ENCODE data around the gene IL11.

The IL11 gene

DNA sequence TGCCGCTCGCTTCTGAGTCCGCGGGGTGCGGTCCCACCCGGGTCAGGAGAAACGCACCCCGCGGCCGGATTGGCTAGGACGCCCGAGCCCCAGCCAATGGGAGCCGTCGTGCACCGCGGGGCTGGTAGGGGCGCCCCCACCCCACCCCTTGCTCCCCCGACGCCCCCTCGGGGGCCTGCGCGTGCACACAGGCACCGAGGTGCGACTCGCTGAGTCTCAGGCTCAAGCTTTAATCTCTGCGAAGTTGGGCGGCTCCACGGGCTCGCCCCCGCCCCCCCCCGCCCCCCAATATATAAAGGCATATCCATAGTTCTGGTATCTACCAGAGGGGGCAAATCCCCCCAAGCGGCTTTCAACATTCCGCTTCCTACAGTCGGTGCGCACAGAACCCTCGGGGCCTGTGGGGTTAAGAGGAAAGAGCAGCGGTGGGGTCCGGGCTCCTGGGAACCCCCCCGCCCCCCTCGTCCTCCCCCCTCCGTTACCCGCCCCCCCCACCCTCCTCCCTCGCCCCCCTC lies 15.5 kb downstream of the IL11 start, which contains the start of gene COX6B2:
TSS of gene COX6B2 (minus strand) at position 22 of the 515 bp plus-strand sequence. CDS start 198 bp downstream, outside the sequence.
- peaks cover 51% of the 10 kb centered on the region for H3K27me3 Mint-ChIP-seq (ENCODE audit: low read depth)
- H3K4me3 Mint-ChIP-seq = peak within 1 kb of the TSS; percentile 73
- H3K36me3 Mint-ChIP-seq (ENCODE audit: low read depth) = peaks cover 2% of the 10 kb centered on the region
- DNase-seq (ENCODE audit: low spot score) = no peak
- no peak within 1 kb of the TSS for H3K27ac Mint-ChIP-seq
- peaks cover 17% of the 10 kb centered on the region for H3K4me1 Mint-ChIP-seq (ENCODE audit: low read depth)
- H3K9me3 Mint-ChIP-seq = no peaks in the 10 kb centered on the region

DNA sequence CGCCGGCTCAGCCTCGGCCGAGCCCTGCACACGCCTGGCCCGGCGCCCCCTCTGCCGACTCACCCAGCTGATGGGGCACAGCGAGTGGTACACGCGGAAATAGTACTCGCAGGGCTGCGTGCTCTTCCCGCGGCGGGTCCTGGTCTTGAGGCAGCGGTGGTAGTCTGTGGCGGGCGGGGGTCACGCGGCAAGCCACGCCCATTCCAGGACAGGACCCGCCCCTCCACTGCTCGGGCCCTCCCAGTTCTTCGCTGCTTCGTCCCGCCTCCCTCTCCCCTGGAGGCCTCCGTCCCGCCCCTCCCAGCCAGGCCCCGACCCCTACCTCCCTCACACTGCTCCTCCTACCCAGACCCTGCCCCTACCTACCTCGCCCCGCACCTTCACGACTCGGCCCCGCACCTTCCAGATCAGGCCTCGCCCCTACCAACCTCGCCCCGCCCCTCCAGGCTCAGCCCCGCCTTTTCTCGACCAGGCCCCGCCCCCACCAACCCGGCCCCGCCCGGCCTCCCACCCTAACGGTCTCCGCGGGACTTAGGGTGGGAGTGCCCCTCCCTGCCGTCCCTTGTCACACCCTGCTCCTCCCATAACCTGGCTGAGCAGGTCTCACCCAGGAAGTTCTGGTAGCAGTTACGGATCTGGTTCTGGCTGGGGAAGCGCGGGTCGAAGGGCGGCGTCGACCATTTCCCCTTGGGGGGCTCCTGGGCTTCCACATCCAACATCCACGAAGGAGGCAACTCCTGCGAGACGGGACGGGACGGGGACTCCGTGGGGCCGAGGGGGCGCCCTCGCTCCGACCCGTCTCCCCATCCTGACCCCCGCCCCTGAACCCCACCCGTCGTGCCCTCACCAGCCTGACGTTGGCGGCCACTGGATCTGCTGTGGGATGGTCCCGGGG lies 16.2 kb downstream of the IL11 start:
- peaks cover 2% of the 10 kb centered on the region for H3K36me3 Mint-ChIP-seq (ENCODE audit: low read depth)
- DNase-seq (ENCODE audit: low spot score) = peak; percentile 36
- no peak overlapping the region for H3K27ac Mint-ChIP-seq
- H3K27me3 Mint-ChIP-seq (ENCODE audit: low read depth) = peaks cover 51% of the 10 kb centered on the region
- peaks cover 17% of the 10 kb centered on the region for H3K4me1 Mint-ChIP-seq (ENCODE audit: low read depth)
- H3K4me3 Mint-ChIP-seq = peak overlapping the region; percentile 73
- H3K9me3 Mint-ChIP-seq = no peaks in the 10 kb centered on the region

DNA sequence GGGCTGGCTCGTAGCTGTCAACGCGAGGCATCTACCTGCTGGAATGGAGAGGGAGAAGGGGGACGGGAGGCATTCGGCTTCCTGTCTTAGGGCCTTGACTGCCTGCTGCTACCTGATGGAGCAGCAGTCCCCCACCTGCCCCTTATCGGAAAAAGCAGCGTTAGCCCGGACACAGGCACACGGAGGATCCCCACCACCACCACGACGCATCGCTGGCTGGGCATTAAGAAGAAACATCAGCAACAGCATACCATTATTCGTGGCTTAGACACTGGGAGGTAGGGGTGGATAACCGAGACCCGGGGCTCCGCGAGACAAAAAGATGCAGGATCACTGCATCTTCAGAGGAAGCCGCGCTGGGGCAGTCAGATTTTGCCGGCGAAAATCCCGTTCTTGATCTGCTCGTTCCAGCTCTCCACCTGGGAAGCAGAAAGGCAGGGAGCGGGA lies 16.9 kb downstream of the IL11 start:
- Mint-ChIP-seq H3K4me1 (ENCODE audit: low read depth) (peaks cover 17% of the 10 kb centered on the region), H3K27me3 (ENCODE audit: low read depth) (peaks cover 51% of the 10 kb centered on the region), H3K36me3 (ENCODE audit: low read depth) (peaks cover 2% of the 10 kb centered on the region), H3K27ac (no peak overlapping the region), H3K4me3 (peak overlapping the region; percentile 73), H3K9me3 (no peaks in the 10 kb centered on the region)
- no peak for DNase-seq (ENCODE audit: low spot score)

DNA sequence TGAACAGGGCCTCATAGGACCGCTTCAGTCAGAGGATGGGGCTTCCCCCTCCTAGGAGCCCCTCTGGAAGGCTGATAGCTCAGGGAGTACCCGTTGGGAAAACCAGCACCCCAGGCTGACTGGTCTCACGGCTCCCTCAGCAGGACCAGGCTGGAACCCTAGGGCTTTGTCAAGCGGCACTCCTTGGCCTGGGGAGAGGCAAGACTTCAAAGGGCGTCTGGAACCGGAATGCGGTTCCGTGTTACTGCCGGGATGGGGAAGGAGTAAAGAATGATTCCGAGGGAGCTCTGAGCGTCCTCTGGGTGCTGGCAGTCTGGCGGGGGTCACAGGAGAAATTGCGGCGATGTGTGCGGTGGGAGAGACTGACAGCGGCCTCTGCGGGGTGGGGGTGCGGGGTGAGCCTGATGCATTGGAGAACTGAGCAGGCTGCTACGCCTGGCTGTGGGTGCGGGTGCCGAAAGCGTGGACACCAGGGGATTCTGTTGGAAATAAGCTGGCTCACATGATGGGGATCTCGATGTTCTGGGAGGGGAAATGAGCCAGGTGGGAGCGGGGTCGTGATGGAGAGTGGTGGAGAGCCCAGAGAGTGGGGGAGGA lies 17.6 kb downstream of the IL11 start:
- Mint-ChIP-seq H3K27ac (no peak overlapping the region), H3K4me3 (peak overlapping the region; percentile 73), H3K36me3 (ENCODE audit: low read depth) (peaks cover 2% of the 10 kb centered on the region), H3K4me1 (ENCODE audit: low read depth) (peaks cover 17% of the 10 kb centered on the region), H3K27me3 (ENCODE audit: low read depth) (peaks cover 51% of the 10 kb centered on the region), H3K9me3 (no peaks in the 10 kb centered on the region)
- DNase-seq (ENCODE audit: low spot score) = no peak

DNA sequence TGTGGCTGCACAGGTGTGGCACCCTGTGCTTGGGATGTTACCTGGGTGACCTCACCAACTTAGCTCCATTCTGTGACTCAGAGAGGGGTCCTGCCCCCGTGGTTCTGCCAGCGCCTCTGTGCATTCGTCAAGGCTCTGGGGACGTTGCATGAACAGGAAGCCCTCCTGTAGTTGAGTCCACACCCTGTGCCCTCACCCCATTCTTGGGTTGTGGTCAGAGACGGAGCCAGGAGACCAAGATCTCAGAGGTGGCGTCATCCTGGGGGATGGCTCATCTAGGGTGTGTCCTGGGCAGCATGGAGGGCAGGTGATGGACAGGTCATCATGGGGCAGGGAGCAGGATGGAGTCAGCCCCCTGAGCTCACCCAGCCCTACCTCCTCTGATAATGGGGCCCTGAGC lies 18.2 kb downstream of the IL11 start:
- Mint-ChIP-seq H3K27me3 (ENCODE audit: low read depth) (peaks cover 46% of the 10 kb centered on the region), H3K27ac (no peak overlapping the region), H3K9me3 (no peaks in the 10 kb centered on the region), H3K36me3 (ENCODE audit: low read depth) (peaks cover 2% of the 10 kb centered on the region), H3K4me3 (no peak overlapping the region), H3K4me1 (ENCODE audit: low read depth) (peaks cover 17% of the 10 kb centered on the region)
- DNase-seq (ENCODE audit: low spot score) = no peak

DNA sequence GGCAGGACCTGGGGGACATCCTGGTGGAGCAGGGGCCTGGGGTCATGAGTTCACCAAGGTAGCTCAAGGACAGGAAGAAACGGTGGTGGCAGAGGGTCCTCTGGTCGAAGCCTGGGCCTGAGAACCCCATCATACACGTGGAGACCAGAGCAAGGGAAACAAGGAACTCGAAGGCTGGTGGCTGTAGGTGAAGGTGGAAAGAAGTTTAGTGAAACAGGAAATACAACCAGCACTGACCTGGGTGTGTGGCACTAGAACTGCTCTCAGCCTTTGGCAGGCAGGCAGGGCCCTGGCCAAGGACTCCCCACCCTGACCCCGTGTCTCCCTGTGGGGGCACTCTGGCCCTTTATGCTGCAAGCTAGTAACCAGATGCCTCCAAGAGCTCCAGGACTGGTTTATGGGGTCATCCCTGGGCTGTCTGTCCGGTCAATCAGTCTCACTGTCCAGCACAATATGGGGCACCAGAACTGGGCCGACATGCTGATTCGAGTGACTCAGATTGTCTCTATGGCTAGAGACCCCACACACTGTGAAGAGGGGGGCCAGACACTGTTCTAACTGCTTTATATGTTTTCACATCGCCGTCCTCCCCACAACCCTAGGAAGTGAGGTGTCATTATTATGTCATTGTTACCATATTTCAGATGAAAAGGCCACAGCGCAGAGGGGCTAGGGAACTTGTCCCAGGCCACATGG lies 19.5 kb downstream of the IL11 start:
- Mint-ChIP-seq H3K9me3 (no peaks in the 10 kb centered on the region), H3K27me3 (ENCODE audit: low read depth) (peaks cover 35% of the 10 kb centered on the region), H3K4me3 (no peak overlapping the region), H3K27ac (no peak overlapping the region), H3K4me1 (ENCODE audit: low read depth) (peaks cover 17% of the 10 kb centered on the region), H3K36me3 (ENCODE audit: low read depth) (peaks cover 2% of the 10 kb centered on the region)
- DNase-seq (ENCODE audit: low spot score) = no peak

DNA sequence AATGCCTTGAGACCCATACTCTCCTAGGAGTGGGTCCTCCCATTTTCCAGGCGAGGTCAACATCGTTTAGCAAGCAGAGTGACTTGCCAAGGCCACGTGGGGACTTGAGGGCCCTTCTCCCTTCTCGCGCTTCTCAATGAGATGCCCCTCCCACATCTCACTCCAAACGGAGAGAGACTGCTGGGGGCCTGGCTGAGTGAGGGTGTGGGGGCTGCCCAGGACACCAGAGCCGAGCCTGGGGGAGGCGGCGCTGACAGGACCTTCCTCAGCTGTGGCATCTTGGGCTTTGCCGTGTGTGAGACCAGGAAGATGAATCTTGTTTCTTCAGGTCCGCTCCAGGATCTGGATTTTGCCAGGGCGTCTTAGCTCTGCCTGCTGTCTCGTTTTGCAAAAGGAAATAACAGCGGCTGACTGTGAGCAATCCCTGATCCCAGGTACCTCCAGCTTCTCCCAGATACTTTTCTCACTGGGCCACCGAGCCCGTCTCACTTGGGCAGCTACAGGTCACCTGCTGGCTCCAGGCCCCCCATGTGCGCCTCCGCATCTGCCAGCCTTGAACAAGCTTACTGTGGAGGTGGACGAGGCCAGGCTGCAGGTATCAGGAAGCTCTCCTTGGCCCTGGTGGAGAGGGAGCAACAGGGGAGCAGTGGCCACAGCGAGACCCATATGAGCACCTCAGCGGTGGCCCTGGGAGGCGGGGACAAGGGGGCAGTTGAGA lies 21.8 kb downstream of the IL11 start:
- no peak for DNase-seq (ENCODE audit: low spot score)
- H3K4me3 Mint-ChIP-seq = no peak overlapping the region
- H3K4me1 Mint-ChIP-seq (ENCODE audit: low read depth) = peaks cover 17% of the 10 kb centered on the region
- H3K9me3 Mint-ChIP-seq = no peaks in the 10 kb centered on the region
- peaks cover 4% of the 10 kb centered on the region for H3K36me3 Mint-ChIP-seq (ENCODE audit: low read depth)
- H3K27me3 Mint-ChIP-seq (ENCODE audit: low read depth) = peaks cover 25% of the 10 kb centered on the region
- no peak overlapping the region for H3K27ac Mint-ChIP-seq

DNA sequence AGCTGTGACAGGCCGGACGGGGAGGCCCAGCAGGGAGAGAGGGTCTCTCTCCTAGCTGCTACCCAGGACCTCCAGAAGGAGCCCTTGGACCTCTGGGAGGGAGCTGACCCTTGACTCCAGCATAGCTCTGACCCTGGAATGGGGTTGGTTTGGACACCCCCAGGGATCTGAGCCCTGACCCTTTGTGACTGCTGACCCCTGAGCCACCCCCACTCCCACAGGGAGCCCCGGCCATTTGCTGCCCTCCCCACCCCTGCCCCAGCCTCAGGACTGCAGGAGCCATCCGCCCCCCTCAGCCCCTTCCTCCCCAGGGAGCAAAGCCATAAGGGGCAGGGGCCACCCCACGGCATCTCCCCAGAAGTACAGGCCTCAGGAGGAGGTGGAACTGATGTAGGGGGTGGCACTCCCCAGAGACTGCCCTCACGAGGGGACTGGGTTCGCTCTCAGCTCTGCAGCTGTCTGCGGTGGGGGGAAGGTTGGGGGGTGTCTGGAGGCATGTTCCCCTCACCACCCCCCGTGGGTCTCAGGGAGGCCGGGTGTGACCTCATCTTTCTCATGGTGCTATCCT lies 22.7 kb downstream of the IL11 start:
- DNase-seq (ENCODE audit: low spot score) = no peak
- Mint-ChIP-seq H3K9me3 (no peaks in the 10 kb centered on the region), H3K36me3 (ENCODE audit: low read depth) (peaks cover 2% of the 10 kb centered on the region), H3K27me3 (ENCODE audit: low read depth) (peaks cover 15% of the 10 kb centered on the region), H3K4me3 (no peak overlapping the region), H3K4me1 (ENCODE audit: low read depth) (peaks cover 9% of the 10 kb centered on the region), H3K27ac (peak overlapping the region; percentile 20)

DNA sequence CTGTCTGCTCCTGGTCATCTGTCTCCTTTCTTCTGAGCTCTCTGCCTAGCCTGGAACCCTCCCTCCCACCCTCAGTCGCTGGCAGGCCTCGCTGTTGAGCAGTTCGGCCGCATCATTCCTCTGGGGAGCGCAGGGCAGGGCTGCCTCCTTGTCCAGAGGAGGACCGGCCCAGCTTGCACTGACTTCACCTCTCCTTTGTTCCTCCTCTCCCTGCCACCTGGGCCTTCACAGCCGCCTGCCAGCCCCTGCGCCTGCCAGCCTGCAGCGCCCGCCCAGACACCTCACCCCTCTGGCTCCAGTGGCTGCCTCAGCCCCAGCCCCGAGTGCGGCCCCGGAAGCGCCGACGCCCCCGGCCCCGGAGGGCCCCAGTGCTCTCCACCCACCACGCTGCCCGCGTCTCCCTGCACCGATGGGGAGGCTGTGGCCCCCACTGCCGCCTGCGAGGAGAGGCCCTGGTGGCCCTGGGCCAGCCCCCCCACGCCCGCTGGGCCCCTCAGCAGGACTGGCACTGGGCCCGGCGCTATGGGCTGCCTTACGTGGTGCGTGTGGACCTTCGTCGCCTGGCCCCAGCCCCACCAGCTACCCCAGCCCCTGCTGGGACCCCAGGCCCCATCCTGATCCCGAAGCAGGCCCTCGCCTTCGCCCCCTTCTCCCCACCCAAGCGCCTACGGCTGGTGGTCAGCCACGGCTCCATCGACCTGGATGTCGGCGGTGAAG lies 23.4 kb downstream of the IL11 start:
- Mint-ChIP-seq H3K36me3 (ENCODE audit: low read depth) (peaks cover 2% of the 10 kb centered on the region), H3K4me3 (no peak overlapping the region), H3K4me1 (ENCODE audit: low read depth) (peaks cover 7% of the 10 kb centered on the region), H3K27ac (no peak overlapping the region), H3K9me3 (no peaks in the 10 kb centered on the region), H3K27me3 (ENCODE audit: low read depth) (peaks cover 9% of the 10 kb centered on the region)
- no peak for DNase-seq (ENCODE audit: low spot score)

DNA sequence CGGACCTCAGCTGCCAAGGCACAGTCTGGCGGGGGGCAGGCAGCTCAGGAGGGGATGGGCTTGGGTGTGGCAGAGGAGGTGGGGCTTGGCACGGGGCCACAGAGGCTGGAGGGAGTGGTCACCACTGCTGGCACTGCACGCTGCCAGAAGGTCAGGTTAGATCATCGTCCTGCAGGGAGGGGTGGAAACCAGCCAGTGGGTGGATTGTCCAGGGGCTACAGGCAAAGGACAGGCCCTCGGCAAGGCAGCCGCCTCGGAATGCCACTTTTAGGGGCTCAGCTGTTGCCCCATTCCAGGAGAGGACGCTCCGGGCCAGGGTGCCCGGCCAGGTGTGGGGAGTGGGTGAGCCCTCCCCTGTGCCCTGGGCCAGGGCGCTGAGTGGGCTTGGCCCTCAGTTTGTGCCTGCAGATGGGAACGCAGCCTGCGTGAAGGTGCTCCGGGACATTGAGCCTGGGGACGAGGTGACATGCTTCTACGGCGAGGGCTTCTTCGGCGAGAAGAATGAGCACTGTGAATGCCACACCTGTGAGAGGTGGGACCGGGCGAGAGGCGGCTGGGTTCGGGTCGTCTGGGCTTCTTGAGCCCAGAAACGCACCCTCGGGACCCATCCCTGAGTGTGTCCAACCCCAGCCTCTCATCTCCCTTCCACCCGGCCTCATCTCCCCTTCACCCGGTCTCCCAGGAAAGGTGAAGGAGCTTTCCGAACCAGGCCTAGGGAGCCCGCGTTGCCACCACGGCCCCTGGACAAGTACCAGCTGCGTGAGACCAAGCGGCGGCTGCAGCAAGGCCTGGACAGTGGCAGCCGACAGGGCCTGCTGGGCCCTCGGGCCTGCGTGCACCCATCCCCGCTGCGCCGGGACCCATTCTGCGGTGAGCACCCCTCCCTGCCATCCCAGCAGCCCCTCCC lies 24.2 kb downstream of the IL11 start:
- H3K27me3 Mint-ChIP-seq (ENCODE audit: low read depth) = peaks cover under 1% of the 10 kb centered on the region
- no peak for DNase-seq (ENCODE audit: low spot score)
- H3K4me3 Mint-ChIP-seq = no peak overlapping the region
- H3K4me1 Mint-ChIP-seq (ENCODE audit: low read depth) = peaks cover 3% of the 10 kb centered on the region
- H3K36me3 Mint-ChIP-seq (ENCODE audit: low read depth) = peaks cover 4% of the 10 kb centered on the region
- H3K9me3 Mint-ChIP-seq = no peaks in the 10 kb centered on the region
- no peak overlapping the region for H3K27ac Mint-ChIP-seq

DNA sequence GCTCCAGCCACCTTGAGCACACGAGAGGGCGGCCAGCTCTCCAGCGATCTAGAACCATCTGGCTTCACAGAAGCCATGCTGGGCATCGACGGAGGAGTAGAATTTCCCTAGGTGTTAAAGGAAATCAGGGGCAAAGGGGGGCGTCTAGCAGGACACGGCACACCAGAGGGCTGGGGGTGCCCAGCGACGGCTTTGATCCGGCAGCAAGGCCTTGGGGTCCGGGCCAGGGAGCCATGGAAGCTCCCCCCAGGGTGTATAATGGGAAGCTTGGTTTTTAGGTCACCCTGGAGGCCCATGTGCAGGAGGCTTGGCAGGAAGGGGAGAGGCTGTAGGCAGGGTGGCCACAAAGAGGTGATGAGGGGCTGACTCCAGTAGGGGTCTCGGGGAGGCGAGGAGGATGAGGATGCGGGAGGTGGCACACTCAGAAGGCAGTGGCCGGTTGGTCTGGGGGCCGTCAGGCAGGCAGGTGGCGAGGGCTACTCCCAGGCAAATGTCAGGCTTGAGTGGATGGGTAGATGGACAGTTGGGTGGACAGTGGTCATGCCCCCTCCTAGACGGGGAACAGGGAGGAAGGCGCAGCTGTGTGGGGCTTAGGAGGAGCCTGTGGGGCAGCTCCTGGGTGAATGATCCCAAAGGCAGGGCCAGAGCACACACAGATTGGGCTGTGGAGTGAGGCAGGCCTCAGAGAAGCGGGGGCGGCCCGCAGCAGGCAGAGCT lies 25.0 kb downstream of the IL11 start:
- Mint-ChIP-seq H3K27ac (no peak overlapping the region), H3K4me1 (ENCODE audit: low read depth) (peaks cover 5% of the 10 kb centered on the region), H3K36me3 (ENCODE audit: low read depth) (peaks cover 4% of the 10 kb centered on the region), H3K9me3 (no peaks in the 10 kb centered on the region), H3K4me3 (no peak overlapping the region), H3K27me3 (ENCODE audit: low read depth) (no peaks in the 10 kb centered on the region)
- DNase-seq (ENCODE audit: low spot score) = no peak
